Brain pericyte (primary cell): ENCODE data around the gene SMG7.
"Not testable (repeated sequence)": the region's sequence is repeated elsewhere in the genome, so short reads cannot be mapped to it uniquely, and the experiment has no call there.

Source experiments
- DNase-seq: peaks from one replicate; pipeline ENCODE4 v3.0.0-alpha.2; 2012; ENCODE audit warnings: low read depth, low spot score

The SMG7 gene

GRCh38 chr1:183472488-183473216, at the start of gene SMG7:
SMG7 (plus strand) TSS chr1:183472499; CDS start chr1:183472621, 122 bp downstream.
- no peak for DNase-seq

- no peak for DNase-seq
Observed at GRCh38 chr1:183423541-183423940, 48.8 kb upstream of the SMG7 start.

GRCh38 chr1:183424691-183425090, 47.6 kb upstream of the SMG7 start:
- no peak for DNase-seq

- DNase-seq: not testable (repeated sequence)
Observed at GRCh38 chr1:183427591-183427990, 44.7 kb upstream of the SMG7 start.

- no peak for DNase-seq
Observed at GRCh38 chr1:183431840-183432547, 40.3 kb upstream of the SMG7 start.

- DNase-seq: no peak
Observed at GRCh38 chr1:183432548-183432875, 39.8 kb upstream of the SMG7 start.

- DNase-seq: no peak
Observed at GRCh38 chr1:183433703-183434102, 38.6 kb upstream of the SMG7 start.

- DNase-seq: no peak
Observed at GRCh38 chr1:183435497-183435896, 36.8 kb upstream of the SMG7 start.

GRCh38 chr1:183438060-183438459, 34.2 kb upstream of the SMG7 start:
- DNase-seq: no peak

GRCh38 chr1:183443011-183443410, 29.3 kb upstream of the SMG7 start:
- DNase-seq: no peak

GRCh38 chr1:183443466-183443865, 28.8 kb upstream of the SMG7 start:
- DNase-seq: no peak

GRCh38 chr1:183444243-183444642, 28.1 kb upstream of the SMG7 start:
- peak; percentile 10 for DNase-seq

GRCh38 chr1:183449223-183449770, 23.0 kb upstream of the SMG7 start:
- no peak for DNase-seq

- no peak for DNase-seq
Observed at GRCh38 chr1:183450093-183450492, 22.2 kb upstream of the SMG7 start.

GRCh38 chr1:183454377-183454776, 17.9 kb upstream of the SMG7 start:
- DNase-seq: no peak

GRCh38 chr1:183456826-183457225, 15.5 kb upstream of the SMG7 start:
- no peak for DNase-seq

GRCh38 chr1:183457449-183457848, 14.8 kb upstream of the SMG7 start:
- no peak for DNase-seq

GRCh38 chr1:183460596-183460995, 11.7 kb upstream of the SMG7 start:
- DNase-seq: no peak

- DNase-seq: no peak
Observed at GRCh38 chr1:183461350-183461749, 10.9 kb upstream of the SMG7 start.

GRCh38 chr1:183463566-183463965, 8.7 kb upstream of the SMG7 start:
- no peak for DNase-seq

GRCh38 chr1:183466781-183467180, 5.5 kb upstream of the SMG7 start:
- no peak for DNase-seq

GRCh38 chr1:183467687-183468086, 4.6 kb upstream of the SMG7 start:
- no peak for DNase-seq
